Measurements from ENCODE around the gene COTL1. TPM values are rescaled to one million over a fixed set of nuclear protein-coding genes. Genes with fewer than 3 reads are reported as not detected.

COTL1 gene
- total and polyA plus RNA-seq, 9 of the 15 experiments (the other 6 are each of a cell fraction or from before 2014, with no cell fraction given), result 27.7 to 185 (median 72.5) TPM

DNA sequence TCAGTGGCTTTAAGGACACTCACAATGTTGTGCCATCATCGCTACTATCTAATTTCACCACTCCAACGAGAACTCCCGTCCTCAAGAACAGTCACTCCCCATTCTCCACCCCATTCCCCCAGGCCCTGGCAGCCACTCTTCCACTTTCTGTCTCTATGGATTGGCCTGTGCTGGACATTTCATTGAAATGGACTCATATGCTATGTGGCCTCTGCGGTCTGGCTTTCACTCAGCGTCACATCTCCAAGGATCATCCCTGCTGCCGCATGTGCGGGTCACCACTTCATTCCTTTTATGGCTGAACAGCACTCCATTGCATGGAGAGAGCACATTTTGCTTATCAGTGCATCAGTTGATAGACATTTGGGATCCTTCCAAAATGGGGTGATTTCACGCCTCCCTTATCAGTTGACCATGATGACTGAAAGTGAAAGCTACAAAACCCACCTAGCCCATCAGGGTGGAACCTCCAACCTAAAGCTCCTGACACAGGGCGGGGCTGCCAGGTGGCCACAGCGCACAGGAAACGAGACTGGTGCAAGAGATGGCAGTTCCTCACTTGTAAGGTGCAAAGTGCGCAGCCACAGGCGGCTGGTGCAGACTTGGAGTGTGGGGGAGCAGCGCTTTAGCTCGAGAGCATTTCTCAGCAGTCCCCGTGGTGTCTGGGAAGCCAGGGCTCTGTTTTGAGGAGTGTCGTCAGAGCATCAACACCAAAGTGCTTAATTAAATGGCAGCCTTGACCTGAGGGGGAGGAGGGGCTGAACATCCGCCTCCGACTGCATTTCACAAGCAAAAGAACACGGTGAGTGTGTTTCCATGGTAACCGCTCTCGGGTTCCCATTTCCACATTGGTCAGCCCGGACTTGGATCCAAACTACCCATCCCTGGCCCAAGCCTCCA, 23.8 kb downstream of the COTL1 start (continued):
- TF ChIP-seq NFIX (CRISPR knock-in tag; IDR thresholded peaks at IDR 0.05; ENCODE audit: low read depth) (no peak), RBM22 (IDR thresholded peaks at IDR 0.05; ENCODE audit: low read depth, low read length, poor library complexity, severe bottlenecking) (no peak), SMAD1 (IDR thresholded peaks at IDR 0.05; ENCODE audit: low read depth, low read length, partially characterized antibody) (no peak), ZNF696 (CRISPR knock-in tag; conservative IDR thresholded peaks at IDR 0.05) (no peak), KLF1 (tag; IDR thresholded peaks at IDR 0.05) (peak; percentile 69; the same call in 1 of the 2 replicates), DIDO1 (tag; IDR thresholded peaks at IDR 0.05; ENCODE audit: low read depth) (0 out of 2 replicates have a peak, but pooled peaks have one; percentile 62), NUFIP1 (IDR thresholded peaks at IDR 0.05; ENCODE audit: partially characterized antibody) (no peak), RNF2 (IDR thresholded peaks at IDR 0.05) (peak; percentile 73; the same call in 1 of the 2 replicates), ETS2 (tag; IDR thresholded peaks at IDR 0.05; ENCODE audit: borderline replicate concordance, poor library complexity, severe bottlenecking) (no peak), RAD21 (CRISPR knock-in tag; conservative IDR thresholded peaks at IDR 0.05 in 1 of 2, IDR thresholded peaks at IDR 0.05 in 1 of 2) (peak in 1 of 2 experiments; percentile 19; a peak in 1 of 4 replicates), RB1 (IDR thresholded peaks at IDR 0.05; ENCODE audit: low read depth) (no peak), PYGO2 (tag; IDR thresholded peaks at IDR 0.05) (no peak), BCOR (IDR thresholded peaks at IDR 0.05) (peak; percentile 71; the same call in 1 of the 2 replicates), ZNF507 (tag; conservative IDR thresholded peaks at IDR 0.05) (no peak), DACH1 (IDR thresholded peaks at IDR 0.05; ENCODE audit: partially characterized antibody) (no peak), EHMT2 (IDR thresholded peaks at IDR 0.05) (no peak), ZNF121 (CRISPR knock-in tag; conservative IDR thresholded peaks at IDR 0.05) (peak; percentile 70; the same call in 1 of the 2 replicates), ZNF551 (CRISPR knock-in tag; IDR thresholded peaks at IDR 0.05) (no peak), ZNF217 (CRISPR knock-in tag; IDR thresholded peaks at IDR 0.05) (no peak), PURB (CRISPR knock-in tag; IDR thresholded peaks at IDR 0.05; ENCODE audit: low read depth) (no peak), TAF15 (IDR thresholded peaks at IDR 0.05; ENCODE audit: low read depth, low read length) (no peak), ELF2 (CRISPR knock-in tag; IDR thresholded peaks at IDR 0.05) (no peak), SMAD4 (CRISPR knock-in tag; conservative IDR thresholded peaks at IDR 0.05) (peak; percentile 92), RFX1 (IDR thresholded peaks at IDR 0.05) (peak; percentile 98), CAMTA2 (CRISPR knock-in tag; conservative IDR thresholded peaks at IDR 0.05) (no peak), TFE3 (CRISPR knock-in tag; IDR thresholded peaks at IDR 0.05) (no peak), MTA2 (IDR thresholded peaks at IDR 0.05; ENCODE audit: low read depth) (peak; percentile 66), KLF10 (CRISPR knock-in tag; IDR thresholded peaks at IDR 0.05) (no peak), SIRT6 (IDR thresholded peaks at IDR 0.05; ENCODE audit: low read depth, low read length) (no peak), TCF3 (CRISPR knock-in tag; IDR thresholded peaks at IDR 0.05) (peak; percentile 66), ZNF347 (CRISPR knock-in tag; IDR thresholded peaks at IDR 0.05; ENCODE audit: low read depth) (no peak)

Data from K562 (cell line).